Epidermal melanocyte (primary cell): ENCODE results near the gene HLA-DQA2.
"Not testable (repeated sequence)": the region's sequence is repeated elsewhere in the genome, so short reads cannot be mapped to it uniquely, and the experiment has no call there.

Source experiments
- DNase-seq: peaks from one replicate; pipeline ENCODE4 v3.0.0; 2011; ENCODE audit warnings: low spot score; ENCODE audit not compliant: insufficient read length

HLA-DQA2 gene

GRCh38 chr6:32741031-32741960 is at the start of gene HLA-DQA2:
HLA-DQA2 (plus strand) TSS chr6:32741391; CDS start chr6:32741444, 53 bp downstream.
- DNase-seq = no peak

GRCh38 chr6:32692019-32692418 is 49.2 kb upstream of the HLA-DQA2 start:
- DNase-seq = no peak

- DNase-seq = no peak
Observed at GRCh38 chr6:32697031-32697430, 44.2 kb upstream of the HLA-DQA2 start.

- DNase-seq = no peak
Observed at GRCh38 chr6:32700391-32701040, 40.7 kb upstream of the HLA-DQA2 start.

- DNase-seq = no peak
Observed at GRCh38 chr6:32703347-32703746, 37.8 kb upstream of the HLA-DQA2 start.

GRCh38 chr6:32705164-32705563 is 36.0 kb upstream of the HLA-DQA2 start:
- DNase-seq = not testable (repeated sequence)

GRCh38 chr6:32709625-32710024 is 31.6 kb upstream of the HLA-DQA2 start:
- no peak for DNase-seq

- DNase-seq = no peak
Observed at GRCh38 chr6:32713241-32713640, 27.9 kb upstream of the HLA-DQA2 start.

- no peak for DNase-seq
Observed at GRCh38 chr6:32716396-32716795, 24.8 kb upstream of the HLA-DQA2 start.

- DNase-seq = no peak
Observed at GRCh38 chr6:32718879-32719278, 22.3 kb upstream of the HLA-DQA2 start.

- DNase-seq = no peak
Observed at GRCh38 chr6:32738126-32738525, 3.1 kb upstream of the HLA-DQA2 start.

- no peak for DNase-seq
Observed at GRCh38 chr6:32742374-32742773, 1.2 kb downstream of the HLA-DQA2 start.

- no peak for DNase-seq
Observed at GRCh38 chr6:32744776-32745175, 3.6 kb downstream of the HLA-DQA2 start.

GRCh38 chr6:32745649-32746048 is 4.5 kb downstream of the HLA-DQA2 start:
- DNase-seq = not testable (repeated sequence)

- DNase-seq = no peak
Observed at GRCh38 chr6:32752580-32752979, 11.4 kb downstream of the HLA-DQA2 start.

GRCh38 chr6:32759669-32760068 is 18.5 kb downstream of the HLA-DQA2 start:
- DNase-seq = no peak

- no peak for DNase-seq
Observed at GRCh38 chr6:32761072-32761471, 19.9 kb downstream of the HLA-DQA2 start.

GRCh38 chr6:32761548-32761947 is 20.4 kb downstream of the HLA-DQA2 start:
- DNase-seq = no peak

- no peak for DNase-seq
Observed at GRCh38 chr6:32763421-32763820, 22.2 kb downstream of the HLA-DQA2 start, which contains the start of gene HLA-DQB2. HLA-DQB2 (minus strand) TSS chr6:32763532; CDS start chr6:32763470, 62 bp downstream.

GRCh38 chr6:32764048-32764447 is 22.9 kb downstream of the HLA-DQA2 start:
- no peak for DNase-seq

GRCh38 chr6:32772656-32773055 is 31.5 kb downstream of the HLA-DQA2 start:
- no peak for DNase-seq

- no peak for DNase-seq
Observed at GRCh38 chr6:32774426-32774825, 33.2 kb downstream of the HLA-DQA2 start.
